IMR-90 (cell line): ENCODE measurements around the gene PARD3. TPM values are rescaled to one million over a fixed set of nuclear protein-coding genes. Genes with fewer than 3 reads are reported as not detected.

Experiments
- ATAC-seq: fragments of 200-7000 bp; cut with Tn5 transposase; 2 replicates; pipeline ENCODE4 v1.9.1; 2020; ENCODE audit warnings: low read depth, mild to moderate bottlenecking, moderate library complexity
- BruUV-seq: library from RNA; stranded (reverse); fragments of 400-500 nt; replicated peaks from 2 replicates; lab custom pipeline; 2021; lab: Mats Ljungman, UMichigan
- CTCF ChIA-PET: fragments of 300-600 bp; formaldehyde crosslinking; extraction: SDS; loops from one replicate; lab custom pipeline; 2021; ENCODE audit warnings: antibody characterized with exemption; lab: Yijun Ruan, JAX
- POLR2A ChIA-PET: fragments of 300-600 bp; sonication (Branson Sonifier 250); formaldehyde crosslinking; loops from one replicate; lab custom pipeline; 2022; ENCODE audit warnings: antibody characterized with exemption; ENCODE audit not compliant: unreplicated experiment; lab: Charles Lee
- DNase-seq: peaks from one replicate; pipeline ENCODE4 v3.0.0; 2013
- H2AFZ ChIP-seq: replicated peaks from 2 replicates; pipeline ENCODE3; 2013; ENCODE audit warnings: low read length, mild to moderate bottlenecking; ENCODE audit not compliant: poor library complexity
- H2AK5ac ChIP-seq: 2 replicates; pipeline ENCODE4 v1.6.1; 2013; ENCODE audit warnings: low read depth, low read length, inconsistent platforms
- H2AK9ac ChIP-seq: replicated peaks from 2 replicates; pipeline ENCODE3; 2013; ENCODE audit warnings: mild to moderate bottlenecking, low read depth, low read length, moderate library complexity; ENCODE audit not compliant: poor library complexity
- H2BK120ac ChIP-seq: 2 replicates; pipeline ENCODE4 v1.6.1; 2013; ENCODE audit warnings: low read depth, low read length, inconsistent platforms
- H2BK15ac ChIP-seq: 3 replicates; pipeline ENCODE4 v1.6.1; 2013; ENCODE audit warnings: low read depth, low read length, inconsistent platforms
- H2BK20ac ChIP-seq: 2 replicates; pipeline ENCODE4 v1.6.1; 2013; ENCODE audit warnings: low read depth, mild to moderate bottlenecking, inconsistent platforms, low read length, moderate library complexity
- H2BK5ac ChIP-seq: 2 replicates; pipeline ENCODE4 v1.6.1; 2013; ENCODE audit warnings: mild to moderate bottlenecking, low read depth, low read length, inconsistent platforms; ENCODE audit not compliant: poor library complexity, severe bottlenecking
- H3K14ac ChIP-seq: replicated peaks from 2 replicates; pipeline ENCODE4 v1.6.1; 2013; ENCODE audit warnings: low read depth, low read length, inconsistent platforms
- H3K18ac ChIP-seq: 2 replicates; pipeline ENCODE4 v1.6.1; 2013; ENCODE audit warnings: low read depth, low read length, control low read depth
- H3K23ac ChIP-seq: 2 replicates; pipeline ENCODE4 v1.6.1; 2013; ENCODE audit warnings: low read depth, low read length, inconsistent platforms
- H3K27ac ChIP-seq: 2 replicates; pipeline ENCODE4 v1.5.1; 2013; ENCODE audit warnings: mild to moderate bottlenecking, control low read depth, low read length; ENCODE audit not compliant: insufficient read depth
- H3K27me3 ChIP-seq: 2 replicates; pipeline ENCODE4 v1.6.1; 2013; ENCODE audit warnings: low read length; ENCODE audit not compliant: control insufficient read depth, insufficient read depth
- H3K36me3 ChIP-seq: 2 replicates; pipeline ENCODE4 v1.6.1; 2013; ENCODE audit warnings: low read length, mixed read lengths; ENCODE audit not compliant: control insufficient read depth, insufficient read depth
- H3K4ac ChIP-seq: 2 replicates; pipeline ENCODE4 v1.6.1; 2013; ENCODE audit warnings: low read depth, low read length, inconsistent platforms
- H3K4me1 ChIP-seq: 2 replicates; pipeline ENCODE4 v1.6.1; 2013; ENCODE audit warnings: low read length, mixed read lengths; ENCODE audit not compliant: control insufficient read depth, insufficient read depth
- H3K4me2 ChIP-seq: 2 replicates; pipeline ENCODE4 v1.6.1; 2013; ENCODE audit warnings: low read depth, mild to moderate bottlenecking, control low read depth, low read length, moderate library complexity
- H3K4me3 ChIP-seq: 2 replicates; pipeline ENCODE4 v1.5.1; 2013; ENCODE audit warnings: low read depth, mild to moderate bottlenecking, control low read depth, low read length, moderate library complexity; ENCODE audit not compliant: insufficient read depth
- H3K56ac ChIP-seq: 2 replicates; pipeline ENCODE4 v1.6.1; 2013; ENCODE audit warnings: low read length, inconsistent platforms; ENCODE audit not compliant: insufficient read depth; ENCODE audit errors: extremely low read depth
- H3K79me1 ChIP-seq, 2 experiments: 2 replicates each; pipeline ENCODE4 v1.6.1; 2013; ENCODE audit warnings: low read length in 2 of 2, inconsistent platforms in 1 of 2, low read depth in 1 of 2
- H3K9ac ChIP-seq: 2 replicates; pipeline ENCODE4 v1.6.1; 2013; ENCODE audit warnings: low read depth, low read length, control low read depth
- H3K9me1 ChIP-seq: 2 replicates; pipeline ENCODE4 v1.6.1; 2013; ENCODE audit warnings: low read length, inconsistent platforms; ENCODE audit not compliant: insufficient read depth
- H3K9me3 ChIP-seq: 2 replicates; pipeline ENCODE4 v1.6.1; 2013; ENCODE audit warnings: low read length; ENCODE audit not compliant: control insufficient read depth, insufficient read depth
- H4K20me1 ChIP-seq: 2 replicates; pipeline ENCODE4 v1.6.1; 2013; ENCODE audit warnings: low read length, inconsistent platforms; ENCODE audit not compliant: insufficient read depth
- H4K5ac ChIP-seq: 2 replicates; pipeline ENCODE4 v1.6.1; 2013; ENCODE audit warnings: mild to moderate bottlenecking, low read depth, low read length, control low read depth
- H4K8ac ChIP-seq, 2 experiments: 2 replicates each; pipeline ENCODE4 v1.6.1; 2013; ENCODE audit warnings: low read depth in 2 of 2, low read length in 2 of 2, control low read depth in 1 of 2, inconsistent platforms in 1 of 2
- H4K91ac ChIP-seq: 2 replicates; pipeline ENCODE4 v1.6.1; 2013; ENCODE audit warnings: low read depth, low read length, inconsistent platforms; ENCODE audit not compliant: insufficient read depth
- BHLHE40 ChIP-seq: fragments of 150-350 bp; IDR thresholded peaks from 2 replicates; pipeline ENCODE4 v1.6.1; 2016; ENCODE audit warnings: mild to moderate bottlenecking, low read depth, low read length
- CEBPB ChIP-seq: IDR thresholded peaks from 2 replicates; pipeline ENCODE4 v1.6.1; 2012; ENCODE audit warnings: low read depth, low read length, improper control_type of control experiment
- CHD1 ChIP-seq: IDR thresholded peaks from 2 replicates; pipeline ENCODE4 v1.6.1; 2012; ENCODE audit warnings: low read depth, low read length, improper control_type of control experiment
- CTCF ChIP-seq: conservative IDR thresholded peaks from 2 replicates; pipeline ENCODE4 v1.5.1; 2012; ENCODE audit warnings: mild to moderate bottlenecking, low read depth, low read length, improper control_type of control experiment
- ELK1 ChIP-seq: fragments of 150-350 bp; IDR thresholded peaks from 2 replicates; pipeline ENCODE4 v1.6.1; 2016; ENCODE audit warnings: low read depth, mild to moderate bottlenecking, low read length, moderate library complexity, borderline replicate concordance
- FOS ChIP-seq: fragments of 150-350 bp; IDR thresholded peaks from 2 replicates; pipeline ENCODE4 v1.6.1; 2016; ENCODE audit warnings: low read depth, low read length
- MAFK ChIP-seq: IDR thresholded peaks from 2 replicates; pipeline ENCODE4 v1.6.1; 2012; ENCODE audit warnings: low read depth, low read length, improper control_type of control experiment
- MAZ ChIP-seq: IDR thresholded peaks from 2 replicates; pipeline ENCODE4 v1.6.1; 2012; ENCODE audit warnings: low read depth, mild to moderate bottlenecking, low read length, improper control_type of control experiment, moderate library complexity, borderline replicate concordance
- MXI1 ChIP-seq: IDR thresholded peaks from 2 replicates; pipeline ENCODE4 v1.6.1; 2012; ENCODE audit warnings: low read depth, mild to moderate bottlenecking, low read length, moderate library complexity, borderline replicate concordance
- NFE2L2 ChIP-seq: fragments of 150-350 bp; IDR thresholded peaks from 2 replicates; pipeline ENCODE4 v1.6.1; 2016; ENCODE audit warnings: low read depth, mild to moderate bottlenecking, low read length
- POLR2A ChIP-seq: IDR thresholded peaks from 2 replicates; pipeline ENCODE4 v1.6.1; 2012; ENCODE audit warnings: mild to moderate bottlenecking, low read depth, low read length
- RAD21 ChIP-seq: IDR thresholded peaks from 2 replicates; pipeline ENCODE4 v1.6.1; 2012; ENCODE audit warnings: low read length, improper control_type of control experiment
- RCOR1 ChIP-seq: IDR thresholded peaks from 2 replicates; pipeline ENCODE4 v1.6.1; 2012; ENCODE audit warnings: mild to moderate bottlenecking, low read length, improper control_type of control experiment; ENCODE audit not compliant: insufficient replicate concordance
- RFX5 ChIP-seq: IDR thresholded peaks from 2 replicates; pipeline ENCODE4 v1.8.0; 2012; ENCODE audit warnings: low read depth, mild to moderate bottlenecking, low read length, moderate library complexity
- SMC3 ChIP-seq: fragments of 150-350 bp; IDR thresholded peaks from 2 replicates; pipeline ENCODE4 v1.6.1; 2016; ENCODE audit warnings: low read depth, mild to moderate bottlenecking, antibody characterized with exemption, low read length, moderate library complexity
- USF2 ChIP-seq: fragments of 150-350 bp; IDR thresholded peaks from 2 replicates; pipeline ENCODE4 v1.6.1; 2017; ENCODE audit warnings: mild to moderate bottlenecking, antibody characterized with exemption, low read length, low read depth
- WGBS, 2 experiments: methylation state at CpG; one replicate each; pipeline versions ENCODE4 v1.1.5 to v1.1.7; 2013; ENCODE audit warnings: missing lambda C conversion rate in 2 of 2; ENCODE audit not compliant: insufficient read length in 1 of 2; ENCODE audit errors: extremely low coverage in 2 of 2; 5-methylcytosine and 5-hydroxymethylcytosine counted together
- dilution Hi-C: fragments of 300-500 bp; cut with HindIII; formaldehyde crosslinking; loops from one replicate; pipeline ENCODE4 v1.14.3; 2018; ENCODE audit warnings: low sequenced_read_pairs; ENCODE audit not compliant: unreplicated experiment
- in situ Hi-C: fragments of 300-500 bp; cut with MboI; formaldehyde crosslinking; loops from 3 replicates; pipeline ENCODE4 v1.14.3; 2019; ENCODE audit warnings: low sequenced_read_pairs, inconsistent platforms, mixed read lengths
- intact Hi-C: fragments of 100-400 bp; cut with micrococcal nuclease; formaldehyde crosslinking; loops from 2 replicates; pipeline ENCODE4 v1.10.0; 2022
- polyA plus RNA-seq, 3 experiments: library from polyadenylated mRNA; depleted of rRNA; stranded (reverse); fragments of >200 nt; gene quantifications; 2 replicates each; pipeline ENCODE4 v1.2.3, GENCODE V29; 2012; ENCODE audit warnings: low replicate concordance in 1 of 3
- total RNA-seq: library from RNA; depleted of rRNA; stranded (reverse); fragments of >200 nt; gene quantifications from 2 replicates; pipeline ENCODE4 v1.2.3, GENCODE V29; 2012

Gene PARD3
- total and polyA plus RNA-seq, 2 of the 4 experiments (the other 2 are of a cell fraction) = 14.6 to 37.5 TPM

GRCh38 chr10:34795334-34795733, 19.8 kb downstream of the PARD3 start:
- Histone ChIP-seq H3K27me3 (no peaks in the 10 kb centered on the region), H2AK9ac (no peak overlapping the region), H3K27ac (no peak overlapping the region), H3K9me1 (peaks cover 4% of the 10 kb centered on the region; the same call in 1 of the 2 replicates), H3K14ac (no peak overlapping the region), H3K56ac (no peak overlapping the region), H3K79me1 (peaks cover 23 to 66% of the 10 kb centered on the region in 2 experiments), H2BK20ac (no peak overlapping the region), H4K20me1 (peaks cover 30% of the 10 kb centered on the region), H3K18ac (no peak overlapping the region), H3K36me3 (peaks cover 4% of the 10 kb centered on the region; the same call in 1 of the 2 replicates), H4K8ac (no peak overlapping the region), H3K4me3 (no peak overlapping the region), H3K9me3 (no peaks in the 10 kb centered on the region), H2AK5ac (no peak overlapping the region), H2BK120ac (no peak overlapping the region), H3K4me2 (no peak overlapping the region), H3K23ac (no peak overlapping the region; the same call in 1 of the 2 replicates), H2BK15ac (no peak overlapping the region), H2BK5ac (no peak overlapping the region), H3K4me1 (no peaks in the 10 kb centered on the region; the same call in 1 of the 2 replicates), H4K91ac (no peak overlapping the region), H3K4ac (no peak overlapping the region), H3K9ac (no peak overlapping the region), H4K5ac (no peak overlapping the region), H2AFZ (no peak overlapping the region)
- intact Hi-C loops (no loop called here), in situ Hi-C loops (no loop called here), dilution Hi-C loops (no loop called here)
- 100% methylated on average over 2 of the region's 6 CpGs; no CpG with 5 or more reads in 1 of the 2 experiments for WGBS, 2 experiments
- no peak for TF ChIP-seq BHLHE40
- no peak for TF ChIP-seq RAD21
- TF ChIP-seq MAFK = no peak
- no peak for TF ChIP-seq CHD1
- TF ChIP-seq POLR2A = no peak
- TF ChIP-seq USF2 = no peak
- no peak for TF ChIP-seq CEBPB
- TF ChIP-seq RFX5 = no peak
- TF ChIP-seq MAZ = no peak
- no peak for TF ChIP-seq SMC3
- no peak for TF ChIP-seq NFE2L2
- TF ChIP-seq MXI1 = no peak
- no peak for TF ChIP-seq ELK1
- no peak for TF ChIP-seq CTCF
- TF ChIP-seq FOS = no peak
- no peak for TF ChIP-seq RCOR1
- DNase-seq (no peak), ATAC-seq (no peak)
- ChIA-PET POLR2A (no interaction called here), CTCF (no interaction called here)
- no TSS peak for BruUV-seq
